Trophoblast cell (in vitro differentiated cells and primary cell): ENCODE data around the gene LRRC10.

Experiments used
- DNase-seq, 2 donors: peaks; one replicate each; pipeline ENCODE4 v3.0.0-alpha.2; 2016
- H2AFZ ChIP-seq: 2 replicates; pipeline ENCODE4 v1.6.1; 2013; ENCODE audit warnings: low read length, moderate library complexity, mild to moderate bottlenecking; ENCODE audit not compliant: insufficient read depth, poor library complexity
- H2AK5ac ChIP-seq: 2 replicates; pipeline ENCODE4 v1.6.1; 2013; ENCODE audit warnings: mild to moderate bottlenecking, low read length
- H2BK120ac ChIP-seq: 2 replicates; pipeline ENCODE4 v1.6.1; 2013; ENCODE audit warnings: low read length, mild to moderate bottlenecking, moderate library complexity; ENCODE audit not compliant: insufficient read depth, poor library complexity
- H2BK12ac ChIP-seq: 2 replicates; pipeline ENCODE4 v1.6.1; 2013; ENCODE audit warnings: mild to moderate bottlenecking, low read length, moderate library complexity
- H2BK5ac ChIP-seq: 2 replicates; pipeline ENCODE4 v1.6.1; 2013; ENCODE audit warnings: low read length, low read depth, moderate library complexity, mild to moderate bottlenecking; ENCODE audit not compliant: poor library complexity
- H3K14ac ChIP-seq: 2 replicates; pipeline ENCODE4 v1.6.1; 2013; ENCODE audit warnings: mild to moderate bottlenecking, low read length
- H3K18ac ChIP-seq: 2 replicates; pipeline ENCODE4 v1.6.1; 2013; ENCODE audit warnings: mild to moderate bottlenecking, low read length
- H3K23ac ChIP-seq: 2 replicates; pipeline ENCODE4 v1.6.1; 2013; ENCODE audit warnings: low read length
- H3K27ac ChIP-seq: 2 replicates; pipeline ENCODE4 v1.5.1; 2013; ENCODE audit warnings: low read depth, mild to moderate bottlenecking, inconsistent platforms, low read length, moderate library complexity
- H3K27me3 ChIP-seq: 2 replicates; pipeline ENCODE4 v1.6.1; 2013; ENCODE audit warnings: inconsistent platforms, mild to moderate bottlenecking, low read length, moderate library complexity; ENCODE audit not compliant: insufficient read depth
- H3K36me3 ChIP-seq, 2 experiments: 1 replicate in 1 of 2; 2 replicates in 1 of 2; pipeline ENCODE4 v1.6.1; 2013; ENCODE audit warnings: low read length in 2 of 2, mild to moderate bottlenecking in 2 of 2, moderate library complexity in 1 of 2; ENCODE audit not compliant: insufficient read depth in 2 of 2, control insufficient read depth in 1 of 2
- H3K4ac ChIP-seq: 2 replicates; pipeline ENCODE4 v1.6.1; 2013; ENCODE audit warnings: low read depth, mild to moderate bottlenecking, low read length, moderate library complexity
- H3K4me1 ChIP-seq, 2 experiments: 1 replicate in 1 of 2; 2 replicates in 1 of 2; pipeline ENCODE4 v1.6.1; 2013; ENCODE audit warnings: low read length in 2 of 2, mild to moderate bottlenecking in 2 of 2, moderate library complexity in 1 of 2; ENCODE audit not compliant: insufficient read depth in 2 of 2, control insufficient read depth in 1 of 2
- H3K4me2 ChIP-seq: 2 replicates; pipeline ENCODE4 v1.6.1; 2013; ENCODE audit warnings: inconsistent platforms, mild to moderate bottlenecking, low read length, moderate library complexity
- H3K4me3 ChIP-seq: 2 replicates; pipeline ENCODE4 v1.5.1; 2013; ENCODE audit warnings: mild to moderate bottlenecking, low read depth, low read length, inconsistent platforms
- H3K79me1 ChIP-seq: one replicate; pipeline ENCODE4 v1.6.1; 2013; ENCODE audit warnings: low read length
- H3K79me2 ChIP-seq: 2 replicates; pipeline ENCODE4 v1.6.1; 2013; ENCODE audit warnings: low read length, mild to moderate bottlenecking; ENCODE audit not compliant: control insufficient read depth, insufficient read depth, poor library complexity
- H3K9ac ChIP-seq: 2 replicates; pipeline ENCODE4 v1.6.1; 2013; ENCODE audit warnings: mild to moderate bottlenecking, low read length
- H3K9me3 ChIP-seq: 2 replicates; pipeline ENCODE4 v1.6.1; 2013; ENCODE audit warnings: low read depth, mild to moderate bottlenecking, control low read depth, inconsistent platforms, low read length; ENCODE audit not compliant: insufficient read depth
- H4K12ac ChIP-seq: 2 replicates; pipeline ENCODE4 v1.6.1; 2013; ENCODE audit warnings: low read depth, mild to moderate bottlenecking, low read length, moderate library complexity
- H4K8ac ChIP-seq: 2 replicates; pipeline ENCODE4 v1.6.1; 2013; ENCODE audit warnings: low read depth, mild to moderate bottlenecking, low read length, moderate library complexity
- H4K91ac ChIP-seq: one replicate; pipeline ENCODE4 v1.6.1; 2013; ENCODE audit warnings: low read depth, mild to moderate bottlenecking, low read length, moderate library complexity
- whole genome bisulfite sequencing: extraction: QIAGEN DNeasy Blood & Tissue Kit; methylation state at CpG from one replicate; pipeline ENCODE4 v1.1.7; 2013; ENCODE audit warnings: missing lambda C conversion rate; ENCODE audit not compliant: insufficient read length, insufficient coverage; ENCODE audit errors: extremely low coverage; 5-methylcytosine and 5-hydroxymethylcytosine counted together

LRRC10 gene

GRCh38 chr12:69580074-69580473 lies 30.6 kb downstream of the LRRC10 start:
- DNase-seq = no peak
- Histone ChIP-seq H3K4ac (no peak overlapping the region), H4K12ac (no peak overlapping the region), H3K36me3 (peaks cover 2 to 4% of the 10 kb centered on the region in 2 experiments), H3K27me3 (no peaks in the 10 kb centered on the region), H3K4me3 (no peak overlapping the region), H3K23ac (no peak overlapping the region), H2BK120ac (no peak overlapping the region), H3K9ac (no peak overlapping the region), H3K9me3 (no peaks in the 10 kb centered on the region), H3K79me2 (no peaks in the 10 kb centered on the region), H4K91ac (no peak overlapping the region), H3K14ac (no peak overlapping the region), H3K4me1 (peaks cover 0 to 4% of the 10 kb centered on the region in 2 experiments), H3K79me1 (no peaks in the 10 kb centered on the region), H4K8ac (no peak overlapping the region), H2AFZ (no peak overlapping the region), H2BK5ac (no peak overlapping the region), H2BK12ac (no peak overlapping the region), H3K18ac (no peak overlapping the region), H3K4me2 (no peak overlapping the region), H3K27ac (no peak overlapping the region), H2AK5ac (no peak overlapping the region)
- no CpG with 5 or more reads among the region's 1 CpG for WGBS

- Histone ChIP-seq H4K91ac (no peak overlapping the region), H3K79me2 (no peaks in the 10 kb centered on the region), H3K4me2 (no peak overlapping the region), H3K18ac (no peak overlapping the region), H3K23ac (no peak overlapping the region), H2BK12ac (no peak overlapping the region), H2BK120ac (no peak overlapping the region), H3K27me3 (no peaks in the 10 kb centered on the region), H2BK5ac (no peak overlapping the region), H3K79me1 (no peaks in the 10 kb centered on the region), H3K14ac (no peak overlapping the region), H4K8ac (no peak overlapping the region), H3K4ac (no peak overlapping the region), H3K9ac (no peak overlapping the region), H3K4me1 (peaks cover 0 to 4% of the 10 kb centered on the region in 2 experiments), H2AK5ac (no peak overlapping the region), H3K36me3 (peaks cover 4 to 12% of the 10 kb centered on the region in 2 experiments), H2AFZ (no peak overlapping the region), H3K9me3 (no peaks in the 10 kb centered on the region), H3K27ac (no peak overlapping the region), H3K4me3 (no peak overlapping the region), H4K12ac (no peak overlapping the region)
- no peak for DNase-seq
- no CpG with 5 or more reads among the region's 4 CpGs for WGBS
Measured at GRCh38 chr12:69579029-69579428, 31.7 kb downstream of the LRRC10 start.

- H3K9ac ChIP-seq = no peak overlapping the region
- H2BK5ac ChIP-seq = no peak overlapping the region
- H4K91ac ChIP-seq = no peak overlapping the region
- no peak overlapping the region for H4K12ac ChIP-seq
- no peak overlapping the region for H2BK12ac ChIP-seq
- H3K4me3 ChIP-seq = no peak overlapping the region
- no peak overlapping the region for H3K27ac ChIP-seq
- H3K27me3 ChIP-seq = no peaks in the 10 kb centered on the region
- H2AK5ac ChIP-seq = no peak overlapping the region
- H2BK120ac ChIP-seq = no peak overlapping the region
- H4K8ac ChIP-seq = no peak overlapping the region
- no peak overlapping the region for H3K14ac ChIP-seq
- no peaks in the 10 kb centered on the region for H3K79me2 ChIP-seq
- H3K4me1 ChIP-seq = peaks cover 0 to 4% of the 10 kb centered on the region in 2 experiments
- DNase-seq = no peak
- H3K36me3 ChIP-seq = peaks cover 8 to 17% of the 10 kb centered on the region in 2 experiments
- no peak overlapping the region for H3K4me2 ChIP-seq
- whole genome bisulfite sequencing = no CpG with 5 or more reads among the region's 2 CpGs
- no peaks in the 10 kb centered on the region for H3K9me3 ChIP-seq
- no peak overlapping the region for H2AFZ ChIP-seq
- no peak overlapping the region for H3K18ac ChIP-seq
- no peak overlapping the region for H3K4ac ChIP-seq
- no peaks in the 10 kb centered on the region for H3K79me1 ChIP-seq
- H3K23ac ChIP-seq = no peak overlapping the region
Measured at GRCh38 chr12:69578283-69578682, 32.4 kb downstream of the LRRC10 start.

- Histone ChIP-seq H2BK12ac (no peak overlapping the region), H2AK5ac (no peak overlapping the region), H2BK120ac (no peak overlapping the region), H3K79me1 (no peaks in the 10 kb centered on the region), H3K4me1 (no peaks in the 10 kb centered on the region), H3K4ac (no peak overlapping the region), H3K14ac (no peak overlapping the region), H3K36me3 (peaks cover 17 to 23% of the 10 kb centered on the region in 2 experiments), H2AFZ (no peak overlapping the region), H3K27ac (no peak overlapping the region), H3K23ac (no peak overlapping the region), H3K27me3 (no peaks in the 10 kb centered on the region), H4K12ac (no peak overlapping the region), H2BK5ac (no peak overlapping the region), H4K91ac (no peak overlapping the region), H3K9me3 (no peaks in the 10 kb centered on the region), H3K9ac (no peak overlapping the region), H3K18ac (no peak overlapping the region), H4K8ac (no peak overlapping the region), H3K79me2 (no peaks in the 10 kb centered on the region), H3K4me2 (no peak overlapping the region), H3K4me3 (no peak overlapping the region)
- no peak for DNase-seq
- no CpG with 5 or more reads among the region's 3 CpGs for WGBS
Measured at GRCh38 chr12:69575346-69575745, 35.4 kb downstream of the LRRC10 start.
